ENCODE measurements around the gene RACK1.

The RACK1 gene

GRCh38 chr5:181194489-181195248, 49.0 kb downstream of the RACK1 start:
- DNase-seq (ENCODE audit: low spot score), result no peak

GRCh38 chr5:181193656-181194055, 50.0 kb downstream of the RACK1 start:
- no peak for DNase-seq (ENCODE audit: low spot score)

DNA sequence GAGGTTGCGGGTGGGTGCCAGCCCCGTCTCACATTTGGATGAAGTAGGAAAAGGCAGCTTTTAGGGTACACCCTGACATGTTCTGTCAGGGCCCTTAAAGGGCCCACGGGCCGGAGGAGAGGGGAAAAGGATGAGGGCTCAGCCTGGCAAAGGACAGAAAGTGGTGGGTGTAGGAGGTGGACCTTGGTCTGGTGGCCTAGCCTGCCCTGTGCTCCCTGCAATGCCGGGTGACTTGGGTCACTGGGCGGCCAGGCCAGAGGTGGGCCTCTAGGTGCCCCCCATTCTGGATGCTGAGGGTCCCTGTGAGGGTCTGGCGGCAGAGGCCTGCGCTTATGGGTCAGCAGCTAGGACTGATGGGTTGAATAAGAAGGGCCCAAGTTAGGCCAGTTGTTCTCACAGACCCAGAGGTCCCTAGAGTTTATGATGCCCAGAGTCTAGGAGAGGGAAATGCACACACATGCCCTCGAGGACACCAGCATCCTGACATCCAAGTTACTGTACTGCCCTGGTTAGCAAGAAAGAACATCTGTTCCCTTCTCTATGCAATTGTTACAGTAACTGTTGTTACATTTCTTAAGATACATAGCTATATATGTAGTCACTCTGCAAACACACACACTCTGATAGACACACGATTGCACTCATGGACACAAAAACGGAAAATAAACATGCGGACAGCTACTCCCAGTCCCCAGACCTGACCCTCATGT, 51.2 kb downstream of the RACK1 start:
- DNase-seq (ENCODE audit: low spot score), result no peak

GRCh38 chr5:181191526-181192336, 52.0 kb downstream of the RACK1 start:
- DNase-seq (ENCODE audit: low spot score), result peak; percentile 93

- DNase-seq (ENCODE audit: low spot score), result no peak
These were observed 52.8 kb downstream of the RACK1 start for GRCh38 chr5:181190711-181191525.

GRCh38 chr5:181189962-181190710, 53.6 kb downstream of the RACK1 start:
- DNase-seq (ENCODE audit: low spot score), result no peak

DNA sequence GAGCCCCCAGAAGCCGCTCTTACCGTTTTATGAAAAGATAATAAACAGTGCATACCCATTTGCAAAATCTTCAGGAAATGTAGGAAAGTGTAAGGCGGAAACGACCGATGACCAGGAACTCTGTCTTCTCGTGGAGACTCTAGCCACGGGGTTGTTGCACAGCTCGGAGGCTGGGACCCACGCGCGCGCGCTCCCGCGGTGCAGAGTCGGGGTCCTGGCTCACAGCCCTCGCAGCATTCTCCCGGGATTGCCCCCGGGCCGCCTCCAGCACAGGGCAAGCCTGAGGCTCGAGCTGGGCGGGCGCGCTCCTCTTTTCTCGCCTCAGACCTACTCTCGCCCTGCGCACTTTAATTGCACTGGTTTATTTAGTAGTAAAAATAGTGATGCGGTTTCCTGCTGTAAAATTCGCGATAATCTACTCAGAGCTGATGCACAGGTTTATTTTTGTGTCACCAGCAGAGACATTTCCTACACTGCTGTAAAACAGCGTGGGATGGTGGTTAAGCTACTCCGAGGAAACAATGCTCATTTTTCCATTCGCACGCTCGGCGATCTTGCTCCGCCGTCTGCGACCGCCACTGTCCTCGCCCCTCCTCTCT, 54.2 kb downstream of the RACK1 start:
- no peak for DNase-seq (ENCODE audit: low spot score)

DNA sequence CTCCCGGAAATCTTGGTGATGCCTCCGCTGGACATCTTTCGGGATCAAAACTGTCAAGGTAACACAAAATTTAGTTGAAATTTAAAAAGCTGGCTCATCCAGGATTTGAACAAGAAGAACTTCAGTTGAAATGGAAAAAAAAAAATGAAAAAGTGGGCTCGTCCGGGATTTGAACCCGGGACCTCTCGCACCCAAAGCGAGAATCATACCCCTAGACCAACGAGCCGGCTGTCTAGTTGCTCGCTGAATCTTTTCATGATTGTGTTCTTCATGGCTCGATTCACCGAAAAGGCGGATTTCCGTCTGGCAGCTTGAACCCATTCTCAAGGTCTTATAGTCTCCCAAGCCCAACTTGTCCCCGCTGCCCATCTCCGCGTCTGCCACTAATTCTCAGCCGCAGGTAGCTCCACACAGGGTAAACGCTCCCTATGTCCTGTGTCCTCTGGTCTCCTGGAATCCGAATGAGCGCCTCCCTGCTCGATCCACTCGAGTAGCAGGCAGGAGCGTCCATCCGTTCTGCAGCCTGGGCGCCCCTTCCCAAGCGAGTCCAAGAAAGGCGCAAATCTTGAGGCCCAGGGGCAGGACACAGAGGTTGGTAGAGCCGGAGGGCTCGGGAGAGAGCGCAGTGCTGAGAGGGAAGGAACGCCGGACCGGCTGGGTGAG, 54.9 kb downstream of the RACK1 start:
- DNase-seq (ENCODE audit: low spot score), result peak; percentile 44

DNA sequence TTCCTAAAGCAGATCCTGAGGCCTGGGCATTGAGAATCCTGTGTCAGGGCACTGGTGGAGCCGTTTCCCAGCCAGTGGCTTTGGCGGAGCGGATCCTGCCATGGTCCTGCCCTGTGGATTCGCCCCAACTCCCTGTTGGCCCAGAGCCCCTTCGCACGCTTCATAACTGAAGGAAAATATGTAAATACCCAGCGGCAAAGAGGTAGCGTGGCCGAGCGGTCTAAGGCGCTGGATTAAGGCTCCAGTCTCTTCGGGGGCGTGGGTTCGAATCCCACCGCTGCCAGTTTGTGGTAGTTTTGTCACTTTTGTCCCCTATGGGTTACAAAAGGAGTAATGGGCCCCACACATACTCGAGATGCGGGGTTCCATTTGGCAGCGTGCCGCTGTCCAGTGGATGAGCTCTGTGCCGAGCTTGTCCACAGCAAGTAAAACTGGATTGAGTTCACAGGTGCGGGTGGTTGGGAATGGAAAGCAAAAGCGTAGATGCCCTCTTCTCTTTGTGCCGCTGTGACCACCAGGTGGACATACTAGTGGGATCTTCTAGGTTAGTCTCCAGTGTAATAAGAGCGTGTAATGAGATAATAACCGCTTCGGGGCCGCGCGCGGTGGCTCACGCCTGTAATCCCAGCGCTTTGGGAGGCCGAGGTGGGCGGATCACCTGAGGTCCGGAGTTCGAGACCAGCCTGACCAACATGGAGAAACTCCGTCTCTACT, 56.0 kb downstream of the RACK1 start:
- peak; percentile 79 for DNase-seq (ENCODE audit: low spot score)

GRCh38 chr5:181186986-181187499, 56.7 kb downstream of the RACK1 start:
- DNase-seq (ENCODE audit: low spot score), result no peak
